COLO829 (cell line): Measurements from ENCODE around the gene CCSER1.
"Not testable (repeated sequence)": the region's sequence is repeated elsewhere in the genome, so short reads cannot be mapped to it uniquely, and the experiment has no call there.

Experiments used
- DNase-seq: peaks from one replicate; pipeline ENCODE4 v3.0.0; 2012; ENCODE audit warnings: low spot score

The CCSER1 gene

DNA sequence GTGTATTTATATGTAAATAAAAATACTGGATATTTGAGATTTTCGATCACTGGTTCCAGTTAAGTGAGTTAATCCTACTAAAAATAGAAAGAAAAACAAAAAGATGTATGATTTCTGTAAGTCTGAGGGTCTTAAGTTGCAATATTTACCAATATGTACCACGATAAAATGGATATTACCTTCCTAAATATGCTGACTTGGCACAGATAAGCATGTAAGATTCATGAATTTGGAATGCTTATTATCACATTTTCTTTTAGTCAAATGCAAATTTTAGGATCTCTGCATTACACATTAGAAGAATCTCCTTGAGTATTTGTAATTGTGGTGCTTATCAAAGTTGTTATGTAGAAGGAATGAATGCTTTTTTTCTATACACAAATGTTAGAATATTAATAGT, 1158.3 kb downstream of the CCSER1 start:
- DNase-seq, result no peak

DNA sequence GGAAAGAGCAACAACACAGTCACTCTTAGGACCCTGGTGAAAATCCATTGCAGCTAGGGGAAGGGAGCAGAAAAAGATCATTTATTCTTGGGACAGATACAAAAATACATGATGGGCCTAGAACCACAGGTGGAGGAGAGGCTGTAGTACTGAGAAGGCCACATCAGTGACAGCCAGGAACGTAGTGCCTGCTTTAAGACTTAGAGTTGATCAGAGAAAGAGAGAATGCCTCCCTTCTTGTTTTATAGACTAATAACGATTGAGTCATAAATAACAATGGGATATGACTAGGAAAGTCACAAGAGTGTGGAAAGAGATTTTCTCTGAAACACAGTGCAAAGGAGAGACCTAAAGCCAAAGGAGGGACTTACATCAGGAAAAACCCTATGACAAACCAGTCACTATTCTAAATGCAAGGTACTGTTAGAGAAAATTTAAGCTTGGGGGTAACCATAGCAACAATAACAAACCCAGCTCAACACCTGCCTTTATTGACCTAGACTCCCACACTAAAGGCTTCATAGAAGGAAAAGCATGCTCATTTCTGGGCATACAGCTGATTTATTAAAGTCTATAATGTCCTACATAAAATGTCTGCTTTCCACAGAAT, 1161.6 kb downstream of the CCSER1 start:
- DNase-seq, result no peak

DNA sequence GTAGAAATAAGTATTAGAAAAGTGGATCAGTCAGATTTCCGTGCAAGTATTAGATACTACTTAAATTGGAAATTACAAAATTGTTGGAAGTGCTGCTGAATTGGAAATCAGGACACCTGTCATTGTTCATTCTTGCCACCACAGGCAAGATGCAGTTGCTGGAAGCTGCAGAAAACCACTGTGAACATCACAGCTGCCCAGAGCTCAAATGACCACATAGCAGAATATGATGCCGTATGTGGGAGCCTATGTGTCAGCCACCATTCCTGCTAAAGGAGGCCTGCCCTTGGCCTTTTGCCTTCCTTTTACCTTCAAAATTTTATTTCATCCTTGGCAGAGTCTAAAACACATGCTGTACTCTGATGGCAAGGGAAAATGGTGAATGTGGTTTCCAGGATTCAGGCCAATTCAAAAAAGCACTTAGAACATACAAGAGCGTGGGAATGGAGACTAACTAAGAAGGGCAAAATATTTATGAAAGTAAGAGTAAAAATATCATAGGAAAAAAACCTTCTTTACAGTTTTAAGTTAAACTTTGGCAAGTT, 1171.0 kb downstream of the CCSER1 start:
- no peak for DNase-seq

DNA sequence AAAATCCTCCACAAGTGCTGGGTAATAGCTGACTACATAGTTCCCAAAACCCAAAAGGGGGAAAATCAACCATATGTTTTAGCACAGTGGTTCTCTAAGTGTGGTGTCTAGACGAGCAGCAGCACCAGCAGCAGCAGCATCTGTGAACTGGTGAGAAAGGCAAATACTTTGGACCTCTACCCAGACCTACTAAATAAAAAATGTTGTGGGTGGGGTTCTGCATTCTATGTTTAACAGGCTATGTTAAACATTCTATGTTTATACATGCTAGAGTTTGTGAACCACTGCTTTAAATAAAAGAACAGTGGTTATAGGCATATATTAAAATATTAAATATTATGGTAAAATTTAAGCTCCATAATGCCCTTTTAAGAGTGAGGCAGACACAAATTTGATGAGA, 1171.6 kb downstream of the CCSER1 start:
- DNase-seq, result no peak

DNA sequence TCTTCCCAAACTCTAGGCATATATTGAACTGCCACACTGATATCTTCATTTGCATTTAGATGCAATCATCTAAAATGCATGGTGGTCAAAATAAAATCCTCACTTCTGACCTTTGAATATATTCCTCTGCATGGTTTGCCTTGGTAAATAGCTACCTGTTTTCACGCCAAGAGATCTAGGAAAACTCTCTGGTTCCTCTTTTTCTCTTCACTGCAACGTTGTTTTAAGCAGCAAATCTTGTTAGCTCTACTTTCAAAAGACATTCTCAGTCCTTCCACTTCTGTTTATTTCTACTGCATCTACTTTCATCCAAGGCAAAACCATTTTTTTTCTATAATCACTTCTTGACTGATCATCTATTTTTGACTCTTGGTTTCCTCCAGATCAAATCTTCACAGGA, 1174.9 kb downstream of the CCSER1 start:
- no peak for DNase-seq

DNA sequence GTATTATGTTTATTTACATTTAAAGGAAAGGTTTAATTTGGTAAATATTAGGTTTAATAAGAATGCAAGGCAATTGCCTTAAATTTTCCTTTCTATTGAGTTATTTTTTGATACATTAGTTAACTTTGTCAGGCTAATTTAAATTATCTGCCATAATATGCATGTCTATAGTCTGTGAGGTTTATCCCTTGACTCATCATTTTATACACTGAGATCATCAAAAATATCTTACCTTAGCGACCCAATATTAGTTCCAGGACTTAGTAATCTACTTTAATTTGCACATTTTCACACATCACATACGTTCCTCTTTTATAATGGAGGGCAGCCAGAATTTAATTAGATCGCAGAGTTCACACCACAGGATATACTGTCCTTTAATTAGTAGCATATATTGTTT, 1177.1 kb downstream of the CCSER1 start:
- no peak for DNase-seq

DNA sequence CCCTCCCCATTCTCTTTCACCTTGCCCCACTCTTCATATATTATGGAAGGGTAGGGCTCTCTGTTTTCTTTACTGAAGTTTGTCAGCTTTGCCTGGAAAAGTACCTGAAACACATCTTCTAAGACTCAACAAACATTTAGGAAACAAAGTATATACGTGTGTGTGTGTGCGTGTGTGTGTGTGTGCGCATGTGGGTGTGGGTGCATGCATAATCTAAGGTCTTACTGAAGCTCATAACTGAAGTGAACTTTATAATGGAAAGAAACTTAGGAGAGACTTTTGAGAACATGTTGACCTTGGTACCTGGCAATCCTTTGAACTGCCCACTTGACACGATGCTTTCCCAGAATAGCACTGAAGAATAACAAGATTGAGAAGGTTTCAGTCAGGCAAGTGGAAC, 1190.2 kb downstream of the CCSER1 start:
- no peak for DNase-seq

DNA sequence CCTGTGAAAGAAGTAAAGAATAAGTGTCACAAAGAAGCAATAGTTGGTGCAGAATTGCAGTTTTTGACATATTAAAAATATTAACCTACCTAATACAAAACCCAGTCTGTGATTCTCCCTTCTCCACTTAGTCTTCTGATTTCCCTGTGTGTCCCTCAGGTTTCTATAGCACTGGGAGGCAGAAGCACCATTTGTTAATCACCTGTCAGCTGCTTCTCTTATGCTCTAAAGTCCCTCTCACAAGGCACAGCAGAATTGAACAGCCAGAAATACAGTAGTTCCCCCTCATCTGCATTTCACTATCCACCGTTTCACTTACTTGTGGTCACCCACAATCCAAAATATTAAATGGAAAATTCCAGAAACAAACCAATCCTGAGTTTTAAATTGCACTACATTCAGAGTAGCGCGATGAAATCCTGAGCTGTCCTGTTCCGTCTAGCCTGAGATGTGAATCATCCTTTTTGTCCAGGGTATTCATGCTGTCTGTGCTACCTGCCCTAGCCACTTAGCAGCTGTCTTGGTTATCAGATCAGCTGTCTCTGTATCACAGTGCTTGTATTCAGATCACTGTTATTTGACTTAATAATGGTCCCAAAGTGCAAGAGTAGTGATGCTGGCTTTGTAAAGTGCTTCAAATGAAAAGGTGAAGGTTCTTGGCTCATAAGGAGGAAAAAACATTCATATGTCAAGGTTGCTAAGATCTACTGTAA, 1192.5 kb downstream of the CCSER1 start:
- no peak for DNase-seq

DNA sequence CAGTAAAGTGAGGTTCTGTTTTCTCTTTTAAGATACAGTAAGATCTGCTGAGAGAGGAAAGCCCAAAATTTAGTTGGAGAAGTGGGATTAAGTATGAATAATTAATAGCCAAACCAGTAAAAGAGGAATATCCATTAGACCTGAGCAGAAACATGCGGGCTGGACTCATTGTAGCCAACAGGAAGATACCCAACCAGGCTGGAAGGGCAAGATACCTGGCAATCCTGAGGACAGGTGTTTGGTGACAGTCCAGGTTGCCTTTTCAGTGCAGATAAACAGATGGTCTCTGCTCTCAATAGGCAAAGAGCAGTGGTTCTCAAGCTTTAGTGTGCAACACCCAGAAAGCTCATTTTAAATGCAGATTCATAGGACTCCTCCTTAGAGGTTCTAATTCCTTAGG, 1195.8 kb downstream of the CCSER1 start:
- no peak for DNase-seq

DNA sequence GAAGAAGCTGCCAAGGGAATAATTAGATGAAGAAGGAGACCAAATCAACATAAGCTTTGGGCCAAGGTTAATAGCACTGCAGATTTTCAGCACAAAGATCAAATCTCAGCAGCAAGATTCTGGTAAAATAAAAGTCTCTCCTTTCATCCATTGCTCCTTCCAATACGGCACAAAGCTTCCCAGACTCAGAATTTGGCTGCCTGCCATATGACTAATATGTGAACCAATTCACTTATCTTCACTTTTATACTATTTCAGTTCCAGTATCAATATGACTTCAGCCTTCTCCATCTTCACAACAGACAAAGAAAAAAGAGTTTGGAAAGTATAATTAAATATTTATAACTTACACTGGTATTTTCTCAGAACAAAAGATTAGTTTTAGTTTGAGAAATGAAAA, 1198.3 kb downstream of the CCSER1 start:
- peak; percentile 67 for DNase-seq

DNA sequence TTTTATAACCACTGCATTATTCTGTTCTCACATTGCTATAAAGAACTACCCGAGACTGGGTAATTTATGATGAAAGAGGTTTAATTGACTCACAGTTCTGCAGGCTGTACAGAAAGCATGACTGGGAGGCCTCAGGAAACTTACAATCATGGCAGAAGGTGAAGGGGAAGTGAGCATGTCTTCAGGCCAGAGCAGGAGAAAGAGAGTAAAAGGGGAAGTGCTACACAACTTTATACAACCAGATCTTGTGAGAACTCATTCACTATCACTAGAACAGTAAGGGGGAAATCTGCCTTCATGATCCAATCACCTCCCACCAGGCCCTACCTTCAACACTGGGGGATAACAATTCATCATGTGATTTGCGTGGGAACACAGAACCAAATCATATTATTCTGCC, 1199.0 kb downstream of the CCSER1 start:
- not testable (repeated sequence) for DNase-seq

DNA sequence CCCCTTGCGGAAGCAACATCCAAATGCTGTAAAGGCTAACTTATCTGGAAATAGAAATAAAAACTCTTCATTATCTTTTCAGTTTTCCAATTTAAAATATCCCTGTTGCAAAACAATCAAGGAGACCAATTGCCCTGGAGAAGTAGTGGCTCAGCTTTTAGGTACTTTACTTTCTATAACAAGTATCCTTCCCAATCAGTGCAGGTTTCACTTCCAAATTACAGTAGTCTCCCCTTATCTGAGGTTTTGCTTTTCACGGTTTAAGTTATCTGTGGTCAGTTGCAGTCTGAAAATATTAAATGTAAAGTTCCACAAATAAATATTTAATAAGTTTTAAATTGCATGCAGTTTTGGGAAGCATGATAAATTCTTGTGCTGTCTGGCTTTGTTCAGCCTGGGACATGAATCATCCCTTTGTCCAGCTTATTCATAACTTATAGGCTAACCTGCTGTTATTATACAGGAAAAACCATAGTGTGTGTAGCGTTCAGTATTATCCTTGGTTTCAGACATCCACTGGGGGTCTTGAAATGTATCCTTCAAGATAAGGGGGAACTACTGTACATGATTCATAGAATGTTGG, 1203.5 kb downstream of the CCSER1 start:
- no peak for DNase-seq

DNA sequence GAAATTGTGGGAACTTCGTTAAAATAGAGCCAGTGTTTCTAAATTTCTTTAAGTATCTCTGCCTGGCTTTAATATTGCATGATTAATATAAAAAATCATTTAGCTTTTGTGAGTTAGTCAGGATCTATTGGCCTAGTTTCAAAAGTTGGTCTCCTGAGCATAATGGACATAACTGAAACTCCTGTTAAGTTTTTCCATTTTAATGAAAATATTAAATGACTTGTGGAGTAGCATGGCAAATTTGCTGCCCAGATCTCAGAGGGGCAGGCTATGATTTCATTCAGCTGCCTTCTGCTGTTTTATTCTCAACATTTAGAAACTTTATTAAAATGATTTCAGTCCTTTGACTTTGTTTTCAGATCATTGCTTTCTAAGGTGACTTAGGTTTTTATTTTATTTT, 1213.6 kb downstream of the CCSER1 start:
- DNase-seq, result no peak

DNA sequence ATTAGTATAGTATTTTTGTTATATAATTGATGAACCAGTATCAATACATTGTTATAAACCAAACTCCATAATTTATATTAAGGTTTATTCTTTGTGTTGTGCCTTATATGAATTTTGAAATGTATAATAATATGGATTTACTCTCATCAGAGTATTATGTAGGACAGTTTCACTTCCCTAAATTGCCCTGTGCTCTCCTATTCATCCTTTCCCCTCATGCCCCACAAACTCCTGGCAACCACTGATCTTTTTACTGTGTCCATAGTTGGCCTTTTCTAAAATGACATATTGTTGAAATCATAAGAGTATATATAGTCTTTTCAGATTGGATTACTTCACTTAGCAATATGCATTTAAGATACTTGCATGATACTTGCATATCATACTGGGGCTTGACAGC, 1218.4 kb downstream of the CCSER1 start:
- DNase-seq, result no peak

DNA sequence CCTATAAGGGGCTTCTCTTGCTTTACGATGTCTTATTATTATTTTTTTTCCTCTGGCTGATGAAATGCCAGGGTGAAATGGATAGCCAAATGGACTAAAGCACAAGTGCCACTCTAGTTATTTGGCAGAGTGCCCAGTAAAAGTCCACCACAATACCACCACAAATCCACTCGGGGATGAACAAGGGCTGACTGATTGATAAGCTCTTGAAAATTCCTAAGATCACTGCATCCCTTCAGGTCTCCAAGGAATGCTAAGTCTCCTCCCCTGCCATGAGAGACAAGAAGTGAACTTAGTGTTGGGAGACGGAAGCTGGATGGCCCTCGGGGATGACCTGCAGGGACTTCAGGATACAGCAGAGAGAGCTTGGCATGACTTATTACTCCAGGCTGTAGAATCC, 1229.3 kb downstream of the CCSER1 start:
- DNase-seq, result not testable (repeated sequence)

DNA sequence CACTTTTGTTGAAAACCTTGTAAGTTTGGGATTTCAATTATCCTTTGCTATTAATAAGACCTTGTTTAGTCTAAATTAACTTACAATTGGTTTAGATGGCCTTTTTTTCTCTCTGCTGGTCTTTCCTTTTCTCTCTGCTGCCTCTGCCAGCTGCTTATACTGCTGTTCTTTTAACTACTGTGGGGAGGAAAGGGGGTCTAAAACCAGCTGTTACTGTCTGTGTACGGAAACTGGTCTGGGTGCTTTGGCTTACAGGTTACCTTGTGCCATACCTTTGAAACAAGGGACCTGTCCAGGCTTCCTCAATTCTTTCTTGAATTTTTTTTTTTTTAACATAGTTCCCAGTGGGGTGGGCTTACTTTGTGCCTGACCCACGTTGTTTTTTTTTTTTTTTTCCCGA, 1230.8 kb downstream of the CCSER1 start:
- DNase-seq, result not testable (repeated sequence)

DNA sequence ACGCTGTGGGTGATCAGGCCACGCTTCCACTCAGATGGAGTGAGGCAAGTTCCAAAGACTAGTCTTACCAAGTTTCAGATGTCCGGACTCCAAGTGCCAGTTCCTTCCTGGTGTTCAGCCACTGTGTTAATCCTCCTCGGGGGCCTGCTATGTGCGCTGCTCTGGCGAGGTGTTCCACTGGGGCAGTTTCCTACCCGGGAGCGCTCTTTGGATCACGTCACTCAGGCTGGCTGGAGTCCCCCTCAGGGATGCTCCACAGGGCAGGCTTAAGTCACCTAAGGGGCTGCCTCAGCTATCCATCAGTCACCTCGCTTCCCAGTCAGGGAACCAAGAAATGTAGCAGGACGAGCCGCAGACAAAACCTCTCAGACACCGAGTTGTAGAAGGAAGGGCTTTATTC, 1231.4 kb downstream of the CCSER1 start:
- not testable (repeated sequence) for DNase-seq

DNA sequence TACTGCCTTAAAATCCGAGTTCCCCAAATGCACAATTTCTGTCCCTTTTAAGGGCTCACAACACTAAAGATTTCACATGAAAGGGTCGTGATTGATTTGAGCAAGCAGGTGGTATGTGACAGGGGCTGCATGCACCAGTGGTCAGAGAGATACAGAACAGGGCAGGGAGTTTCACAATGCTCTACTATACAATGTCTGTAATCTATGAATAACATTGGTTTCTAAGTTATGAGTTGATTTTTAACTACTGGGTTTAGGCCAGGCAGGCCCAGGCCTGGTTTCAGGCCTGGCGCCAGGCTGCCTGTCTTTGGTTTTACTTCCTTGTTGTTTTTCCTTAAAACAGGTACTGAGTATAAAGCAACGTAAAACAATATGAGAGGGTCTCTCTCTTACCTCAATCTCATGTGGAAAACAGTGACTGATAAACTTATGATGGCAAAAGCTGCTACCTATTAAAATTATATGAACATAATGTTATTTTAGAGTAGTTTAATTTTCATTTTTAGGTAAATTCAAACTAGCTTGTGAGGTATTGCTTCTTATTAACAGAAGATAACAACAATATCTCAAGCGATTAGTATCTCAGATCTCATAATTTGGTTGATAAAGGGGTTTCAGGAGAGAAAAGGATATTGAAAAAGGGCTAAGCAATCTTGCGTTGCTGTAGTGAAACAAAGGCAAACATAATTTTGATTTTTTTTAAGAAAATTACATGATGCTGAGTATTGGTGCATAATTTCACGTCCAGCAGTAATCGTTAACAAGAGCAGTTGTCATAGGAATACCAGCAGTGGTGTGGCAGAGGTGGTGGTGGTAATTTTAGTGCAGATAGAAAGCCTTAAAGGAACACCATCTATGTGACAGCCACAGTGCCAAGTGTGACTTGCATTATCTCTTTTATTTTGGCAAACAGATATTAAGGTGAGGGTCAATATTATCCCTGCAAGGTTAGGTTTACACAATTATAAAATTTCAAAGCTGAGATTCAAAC, 1232.1 kb downstream of the CCSER1 start:
- DNase-seq, result no peak

DNA sequence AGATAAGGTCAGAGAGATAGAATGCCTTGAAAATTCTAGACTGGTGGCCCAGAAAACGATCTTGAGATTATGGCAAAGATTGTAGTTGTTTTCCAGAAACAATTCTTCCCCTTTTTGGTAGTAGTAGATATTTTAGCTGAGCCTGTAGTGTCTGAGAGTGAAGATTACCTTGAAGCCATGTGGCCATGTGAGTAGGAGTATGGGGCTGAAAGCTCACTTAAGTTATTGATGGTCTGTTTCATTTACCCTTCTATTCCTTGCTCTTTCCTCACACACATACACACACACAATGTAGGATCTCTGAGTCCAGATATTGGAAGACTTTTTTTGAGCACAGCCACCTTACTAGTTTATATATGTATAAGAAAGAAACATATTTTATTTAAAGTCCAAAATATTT, 1234.9 kb downstream of the CCSER1 start:
- DNase-seq, result no peak

DNA sequence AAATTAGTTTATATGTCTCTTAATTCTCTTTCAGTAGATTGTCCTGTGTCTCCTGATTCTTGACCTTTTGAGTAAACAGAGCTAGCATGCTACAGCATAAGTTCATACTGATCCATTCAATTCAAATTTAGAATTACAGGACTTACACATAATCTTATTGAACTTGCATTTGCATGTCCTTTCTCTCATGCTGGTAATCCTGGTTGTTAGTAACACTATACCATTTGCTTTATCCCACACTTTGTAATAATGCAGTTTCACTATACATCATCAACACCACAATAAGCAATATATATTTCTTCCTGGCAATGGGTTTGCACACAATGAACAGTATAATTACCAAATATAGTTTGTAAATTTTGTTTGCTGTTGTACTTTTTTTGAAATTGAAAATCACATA, 1239.4 kb downstream of the CCSER1 start:
- no peak for DNase-seq

DNA sequence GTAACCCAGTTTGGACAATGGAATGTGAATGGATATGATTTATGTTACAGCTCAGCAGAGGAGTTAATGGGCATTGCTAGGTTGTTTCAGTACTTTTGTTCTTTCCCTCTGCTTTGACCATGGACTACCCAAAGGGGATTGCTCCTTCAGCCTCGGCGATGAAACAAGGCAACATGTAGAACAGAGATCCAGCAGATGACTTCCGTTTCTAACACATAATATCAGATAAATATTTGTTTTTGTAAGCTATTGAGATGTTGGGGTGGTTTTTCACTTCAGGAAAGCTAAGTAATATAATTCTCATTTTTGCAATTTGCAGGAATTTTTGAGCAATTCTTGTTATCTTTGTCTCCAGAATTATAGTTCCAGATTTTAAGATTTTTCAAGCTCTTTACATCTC, 1241.9 kb downstream of the CCSER1 start:
- DNase-seq, result no peak

DNA sequence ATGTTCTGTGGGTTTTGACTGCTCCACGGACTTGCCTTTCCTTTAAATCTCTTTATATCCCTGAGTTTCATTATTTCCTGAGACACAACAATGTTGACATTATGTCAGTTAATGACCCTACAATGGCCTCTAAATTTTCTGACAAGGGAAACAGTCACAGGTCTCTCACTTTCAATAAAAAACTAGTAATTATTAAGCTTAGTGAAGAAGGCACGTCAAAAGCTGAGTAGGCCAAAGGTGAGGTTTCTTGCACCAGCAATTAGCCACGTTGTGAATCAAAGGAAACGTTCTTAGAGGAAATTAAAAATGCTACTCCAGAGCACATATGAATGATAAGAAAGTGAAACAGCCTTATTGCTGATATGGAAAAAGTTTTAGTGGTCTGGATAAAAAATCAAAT, 1246.4 kb downstream of the CCSER1 start:
- no peak for DNase-seq
